OCI-LY7 (cell line): ENCODE data around the gene ADSS1.

Source experiments
- EZH2phosphoT487 ChIP-seq: fragments of 200-600 bp; sonication (generic); IDR thresholded peaks from 2 replicates; pipeline ENCODE4 v1.6.1; 2018; ENCODE audit warnings: low read depth, borderline replicate concordance, mild to moderate bottlenecking, mixed run types, antibody characterized with exemption, low read length, moderate library complexity, mixed read lengths
- TF ChIP-seq, protein P1 (sequence below): fragments of 200-600 bp; sonication (generic); conservative IDR thresholded peaks from 2 replicates; pipeline ENCODE4 v1.5.1; 2014; ENCODE audit warnings: mild to moderate bottlenecking, antibody characterized with exemption, low read length, moderate library complexity, mixed read lengths

DNA sequence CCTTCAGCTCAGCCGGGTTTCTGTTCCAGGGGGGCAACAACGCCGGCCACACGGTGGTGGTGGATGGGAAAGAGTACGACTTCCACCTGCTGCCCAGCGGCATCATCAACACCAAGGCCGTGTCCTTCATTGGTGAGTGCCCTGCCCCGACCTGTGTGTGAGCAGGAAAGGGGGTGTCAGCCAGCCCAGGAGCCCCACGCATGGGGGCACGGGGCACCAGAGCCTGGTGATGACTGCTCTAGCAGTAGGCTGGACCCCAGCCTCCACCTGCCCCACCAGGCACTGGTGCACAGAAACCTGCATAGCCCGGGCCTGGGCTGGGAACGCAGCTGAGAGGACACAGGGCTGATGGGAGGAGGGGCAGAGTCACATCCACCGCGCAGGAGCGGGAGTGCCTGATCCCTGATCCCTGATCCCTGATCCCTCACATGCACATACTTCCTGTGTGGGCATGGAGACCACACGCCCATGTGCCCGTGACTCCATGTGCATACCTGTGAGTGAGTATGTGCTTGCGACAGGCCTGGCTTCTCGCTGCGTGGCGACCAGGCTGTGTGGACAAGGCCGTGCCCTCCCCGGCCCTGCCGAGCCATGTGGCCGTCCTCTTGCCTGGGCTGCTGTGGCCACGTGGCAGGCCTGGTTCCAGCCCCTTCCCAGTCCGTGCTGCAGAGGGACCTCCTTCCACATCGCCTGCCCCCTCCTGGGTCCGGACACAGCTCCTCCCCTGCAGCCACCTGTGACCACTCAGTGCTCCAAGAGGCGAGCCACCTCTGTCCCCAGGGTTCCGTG lies 11.2 kb downstream of the ADSS1 start:
- TF ChIP-seq, protein P1, sequence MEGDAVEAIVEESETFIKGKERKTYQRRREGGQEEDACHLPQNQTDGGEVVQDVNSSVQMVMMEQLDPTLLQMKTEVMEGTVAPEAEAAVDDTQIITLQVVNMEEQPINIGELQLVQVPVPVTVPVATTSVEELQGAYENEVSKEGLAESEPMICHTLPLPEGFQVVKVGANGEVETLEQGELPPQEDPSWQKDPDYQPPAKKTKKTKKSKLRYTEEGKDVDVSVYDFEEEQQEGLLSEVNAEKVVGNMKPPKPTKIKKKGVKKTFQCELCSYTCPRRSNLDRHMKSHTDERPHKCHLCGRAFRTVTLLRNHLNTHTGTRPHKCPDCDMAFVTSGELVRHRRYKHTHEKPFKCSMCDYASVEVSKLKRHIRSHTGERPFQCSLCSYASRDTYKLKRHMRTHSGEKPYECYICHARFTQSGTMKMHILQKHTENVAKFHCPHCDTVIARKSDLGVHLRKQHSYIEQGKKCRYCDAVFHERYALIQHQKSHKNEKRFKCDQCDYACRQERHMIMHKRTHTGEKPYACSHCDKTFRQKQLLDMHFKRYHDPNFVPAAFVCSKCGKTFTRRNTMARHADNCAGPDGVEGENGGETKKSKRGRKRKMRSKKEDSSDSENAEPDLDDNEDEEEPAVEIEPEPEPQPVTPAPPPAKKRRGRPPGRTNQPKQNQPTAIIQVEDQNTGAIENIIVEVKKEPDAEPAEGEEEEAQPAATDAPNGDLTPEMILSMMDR, result no peak
- no peak for TF ChIP-seq EZH2phosphoT487
